ENCODE measurements around the gene F12.

F12 gene

GRCh38 chr5:177437623-177438022, 28.3 kb upstream of the F12 start:
- peaks cover 18 to 33% of the 10 kb centered on the region in 2 donors for H3K36me3 ChIP-seq (ENCODE audit: control insufficient read depth in 2 of 2, insufficient read depth in 2 of 2, low read length in 2 of 2)

DNA sequence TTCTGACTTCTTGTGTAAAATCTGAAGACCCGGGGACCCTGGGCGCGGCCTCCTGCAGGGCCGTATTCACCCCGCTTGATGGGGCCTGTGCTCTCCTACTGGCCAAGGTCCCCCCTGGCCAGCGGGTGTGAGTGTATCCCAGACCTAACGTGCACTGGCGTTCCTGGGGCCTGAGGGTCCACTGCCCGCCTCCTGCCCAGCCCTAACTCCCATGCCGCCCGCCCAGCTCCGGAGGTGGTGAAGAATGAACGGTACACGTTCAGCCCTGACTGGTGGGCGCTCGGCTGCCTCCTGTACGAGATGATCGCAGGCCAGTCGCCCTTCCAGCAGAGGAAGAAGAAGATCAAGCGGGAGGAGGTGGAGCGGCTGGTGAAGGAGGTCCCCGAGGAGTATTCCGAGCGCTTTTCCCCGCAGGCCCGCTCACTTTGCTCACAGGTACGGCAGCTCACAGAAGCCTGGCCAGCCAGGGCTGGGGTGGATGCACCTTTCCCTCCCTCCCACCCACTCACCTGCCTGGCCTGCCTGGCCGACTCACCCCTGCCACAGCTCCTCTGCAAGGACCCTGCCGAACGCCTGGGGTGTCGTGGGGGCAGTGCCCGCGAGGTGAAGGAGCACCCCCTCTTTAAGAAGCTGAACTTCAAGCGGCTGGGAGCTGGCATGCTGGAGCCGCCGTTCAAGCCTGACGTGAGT, 26.6 kb upstream of the F12 start:
- no peak overlapping the region for H3K9ac ChIP-seq (ENCODE audit: low read length in 2 of 2)
- peaks cover 18 to 40% of the 10 kb centered on the region in 2 donors for H3K36me3 ChIP-seq (ENCODE audit: control insufficient read depth in 2 of 2, insufficient read depth in 2 of 2, low read length in 2 of 2)
- H3K4me1 ChIP-seq (ENCODE audit: control insufficient read depth, insufficient read depth, low read length), result peaks cover 16% of the 10 kb centered on the region
- H3K27me3 ChIP-seq (ENCODE audit: control insufficient read depth in 1 of 2, insufficient read depth in 2 of 2, low read length in 2 of 2), result no peaks in the 10 kb centered on the region
- no peak overlapping the region for H3K4me3 ChIP-seq (ENCODE audit: low read length in 2 of 2)
- H3K27ac ChIP-seq (ENCODE audit: low read length), result no peak overlapping the region
- no peaks in the 10 kb centered on the region for H3K9me3 ChIP-seq (ENCODE audit: control insufficient read depth in 2 of 2, low read length in 2 of 2)

More at GRCh38 chr5:177437623-177438022, 28.3 kb upstream of the F12 start:
- Histone ChIP-seq H3K4me3 (ENCODE audit: low read length in 2 of 2) (no peak overlapping the region), H3K9me3 (ENCODE audit: control insufficient read depth in 2 of 2, low read length in 2 of 2) (no peaks in the 10 kb centered on the region), H3K27me3 (ENCODE audit: control insufficient read depth in 1 of 2, insufficient read depth in 2 of 2, low read length in 2 of 2) (no peaks in the 10 kb centered on the region), H3K9ac (ENCODE audit: low read length in 2 of 2) (no peak overlapping the region), H3K27ac (ENCODE audit: low read length) (no peak overlapping the region), H3K4me1 (ENCODE audit: control insufficient read depth, insufficient read depth, low read length) (peaks cover 3% of the 10 kb centered on the region)

DNA sequence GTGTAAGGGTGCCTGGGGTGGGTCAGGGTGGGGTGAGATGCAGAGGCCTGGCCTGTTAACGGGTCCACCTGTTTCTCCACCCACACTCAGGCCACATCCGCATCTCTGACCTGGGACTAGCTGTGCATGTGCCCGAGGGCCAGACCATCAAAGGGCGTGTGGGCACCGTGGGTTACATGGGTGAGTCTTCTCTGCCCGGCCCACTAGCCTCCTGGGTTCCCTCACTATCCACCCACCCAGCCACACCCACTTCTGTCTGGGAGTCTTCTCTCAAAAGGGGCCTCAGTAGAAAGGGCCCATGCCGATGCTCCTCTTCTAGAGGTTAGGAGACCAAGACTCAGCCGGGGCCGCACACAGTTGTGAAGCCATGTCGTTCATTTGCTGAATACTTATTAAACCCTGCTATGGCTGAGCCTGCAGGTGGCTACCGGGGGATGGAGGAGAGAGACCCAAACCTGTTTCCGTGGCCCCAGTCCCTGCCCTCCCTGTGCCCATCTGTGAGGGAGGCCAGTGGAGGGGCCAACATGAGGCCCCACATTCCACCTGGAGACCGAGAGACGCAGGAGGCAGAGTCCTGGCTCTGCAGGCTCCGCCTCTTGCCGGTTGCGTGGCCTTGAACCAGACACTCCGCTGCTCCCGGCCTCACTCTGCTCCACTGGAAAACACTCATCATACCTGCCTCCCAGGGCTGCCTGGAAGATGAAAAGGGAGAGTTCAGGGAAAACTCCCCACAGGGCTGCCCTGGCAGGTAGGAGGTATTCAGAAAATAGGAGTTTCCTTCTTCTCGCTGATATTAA, 25.8 kb upstream of the F12 start:
- no peaks in the 10 kb centered on the region for H3K9me3 ChIP-seq (ENCODE audit: control insufficient read depth in 2 of 2, low read length in 2 of 2)
- no peak overlapping the region for H3K4me3 ChIP-seq (ENCODE audit: low read length in 2 of 2)
- H3K4me1 ChIP-seq (ENCODE audit: control insufficient read depth, insufficient read depth, low read length), result peaks cover 20% of the 10 kb centered on the region
- no peaks in the 10 kb centered on the region for H3K27me3 ChIP-seq (ENCODE audit: control insufficient read depth in 1 of 2, insufficient read depth in 2 of 2, low read length in 2 of 2)
- H3K27ac ChIP-seq (ENCODE audit: low read length), result no peak overlapping the region
- H3K36me3 ChIP-seq (ENCODE audit: control insufficient read depth in 2 of 2, insufficient read depth in 2 of 2, low read length in 2 of 2), result peaks cover 18 to 40% of the 10 kb centered on the region in 2 donors
- no peak overlapping the region for H3K9ac ChIP-seq (ENCODE audit: low read length in 2 of 2)

DNA sequence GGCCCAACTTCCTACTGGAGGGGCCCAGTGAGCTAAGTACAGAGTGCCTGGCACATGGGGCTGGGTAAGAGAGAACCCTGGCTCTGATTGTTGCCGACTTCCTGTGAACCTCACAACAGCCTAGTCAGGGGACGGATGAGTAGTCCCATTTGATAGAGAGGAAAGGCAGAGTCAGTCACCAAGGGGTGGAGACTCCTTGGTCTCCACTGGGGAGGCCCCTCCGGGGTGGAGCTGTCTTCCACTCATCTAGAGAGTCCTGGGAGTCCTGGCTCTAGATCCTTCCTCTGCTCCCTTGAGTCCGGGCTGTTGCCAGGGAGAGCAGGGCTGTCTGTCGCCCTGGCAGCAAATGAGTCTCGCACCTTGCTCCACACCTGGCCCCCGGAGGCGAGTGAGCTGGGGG, 25.1 kb upstream of the F12 start:
- Histone ChIP-seq H3K36me3 (ENCODE audit: control insufficient read depth in 2 of 2, insufficient read depth in 2 of 2, low read length in 2 of 2) (peaks cover 18 to 39% of the 10 kb centered on the region in 2 donors), H3K4me3 (ENCODE audit: low read length in 2 of 2) (no peak overlapping the region), H3K4me1 (ENCODE audit: control insufficient read depth, insufficient read depth, low read length) (peaks cover 20% of the 10 kb centered on the region), H3K9me3 (ENCODE audit: control insufficient read depth in 2 of 2, low read length in 2 of 2) (no peaks in the 10 kb centered on the region), H3K27ac (ENCODE audit: low read length) (no peak overlapping the region), H3K9ac (ENCODE audit: low read length in 2 of 2) (no peak overlapping the region), H3K27me3 (ENCODE audit: control insufficient read depth in 1 of 2, insufficient read depth in 2 of 2, low read length in 2 of 2) (no peaks in the 10 kb centered on the region)

DNA sequence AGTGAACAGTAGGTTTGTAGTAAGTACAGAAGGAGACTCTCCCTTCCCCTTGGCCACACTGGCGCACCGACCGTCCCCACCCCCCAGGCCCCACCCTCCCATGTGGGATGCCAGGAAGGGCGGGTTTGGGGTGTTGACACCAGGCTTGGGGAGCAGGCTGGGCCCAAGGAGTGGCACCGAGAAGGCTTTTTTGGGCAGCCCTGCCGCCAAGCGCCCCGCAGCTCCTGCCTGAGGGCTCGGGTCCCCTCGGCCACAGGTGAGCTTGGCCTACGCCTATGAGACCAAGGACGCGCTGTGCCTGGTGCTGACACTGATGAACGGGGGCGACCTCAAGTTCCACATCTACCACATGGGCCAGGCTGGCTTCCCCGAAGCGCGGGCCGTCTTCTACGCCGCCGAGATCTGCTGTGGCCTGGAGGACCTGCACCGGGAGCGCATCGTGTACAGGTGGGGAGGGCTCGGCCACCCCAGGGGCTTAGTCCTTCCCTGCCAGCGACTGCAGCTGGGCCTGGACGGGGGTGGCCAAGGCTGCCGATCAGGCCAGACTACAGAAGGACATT, 24.4 kb upstream of the F12 start:
- peaks cover 23% of the 10 kb centered on the region for H3K4me1 ChIP-seq (ENCODE audit: control insufficient read depth, insufficient read depth, low read length)
- peaks cover 18 to 39% of the 10 kb centered on the region in 2 donors for H3K36me3 ChIP-seq (ENCODE audit: control insufficient read depth in 2 of 2, insufficient read depth in 2 of 2, low read length in 2 of 2)
- no peaks in the 10 kb centered on the region for H3K9me3 ChIP-seq (ENCODE audit: control insufficient read depth in 2 of 2, low read length in 2 of 2)
- H3K27ac ChIP-seq (ENCODE audit: low read length), result no peak overlapping the region
- no peak overlapping the region for H3K4me3 ChIP-seq (ENCODE audit: low read length in 2 of 2)
- no peaks in the 10 kb centered on the region for H3K27me3 ChIP-seq (ENCODE audit: control insufficient read depth in 1 of 2, insufficient read depth in 2 of 2, low read length in 2 of 2)
- H3K9ac ChIP-seq (ENCODE audit: low read length in 2 of 2), result no peak overlapping the region

GRCh38 chr5:177432839-177433657, 23.7 kb upstream of the F12 start:
- H3K9me3 ChIP-seq (ENCODE audit: control insufficient read depth in 2 of 2, low read length in 2 of 2), result no peaks in the 10 kb centered on the region
- H3K27ac ChIP-seq (ENCODE audit: low read length), result no peak overlapping the region
- peaks cover 18 to 33% of the 10 kb centered on the region in 2 donors for H3K36me3 ChIP-seq (ENCODE audit: control insufficient read depth in 2 of 2, insufficient read depth in 2 of 2, low read length in 2 of 2)
- H3K4me1 ChIP-seq (ENCODE audit: control insufficient read depth, insufficient read depth, low read length), result peaks cover 28% of the 10 kb centered on the region
- H3K4me3 ChIP-seq (ENCODE audit: low read length in 2 of 2), result no peak overlapping the region
- no peaks in the 10 kb centered on the region for H3K27me3 ChIP-seq (ENCODE audit: control insufficient read depth in 1 of 2, insufficient read depth in 2 of 2, low read length in 2 of 2)
- no peak overlapping the region for H3K9ac ChIP-seq (ENCODE audit: low read length in 2 of 2)

- Histone ChIP-seq H3K27ac (ENCODE audit: low read length) (no peak overlapping the region), H3K4me1 (ENCODE audit: control insufficient read depth, insufficient read depth, low read length) (peaks cover 36% of the 10 kb centered on the region), H3K36me3 (ENCODE audit: control insufficient read depth in 2 of 2, insufficient read depth in 2 of 2, low read length in 2 of 2) (peaks cover 18 to 28% of the 10 kb centered on the region in 2 donors), H3K4me3 (ENCODE audit: low read length in 2 of 2) (no peak overlapping the region), H3K9me3 (ENCODE audit: control insufficient read depth in 2 of 2, low read length in 2 of 2) (no peaks in the 10 kb centered on the region), H3K9ac (ENCODE audit: low read length in 2 of 2) (no peak overlapping the region), H3K27me3 (ENCODE audit: control insufficient read depth in 1 of 2, insufficient read depth in 2 of 2, low read length in 2 of 2) (no peaks in the 10 kb centered on the region)
Measured at GRCh38 chr5:177432143-177432838, 22.9 kb upstream of the F12 start.

DNA sequence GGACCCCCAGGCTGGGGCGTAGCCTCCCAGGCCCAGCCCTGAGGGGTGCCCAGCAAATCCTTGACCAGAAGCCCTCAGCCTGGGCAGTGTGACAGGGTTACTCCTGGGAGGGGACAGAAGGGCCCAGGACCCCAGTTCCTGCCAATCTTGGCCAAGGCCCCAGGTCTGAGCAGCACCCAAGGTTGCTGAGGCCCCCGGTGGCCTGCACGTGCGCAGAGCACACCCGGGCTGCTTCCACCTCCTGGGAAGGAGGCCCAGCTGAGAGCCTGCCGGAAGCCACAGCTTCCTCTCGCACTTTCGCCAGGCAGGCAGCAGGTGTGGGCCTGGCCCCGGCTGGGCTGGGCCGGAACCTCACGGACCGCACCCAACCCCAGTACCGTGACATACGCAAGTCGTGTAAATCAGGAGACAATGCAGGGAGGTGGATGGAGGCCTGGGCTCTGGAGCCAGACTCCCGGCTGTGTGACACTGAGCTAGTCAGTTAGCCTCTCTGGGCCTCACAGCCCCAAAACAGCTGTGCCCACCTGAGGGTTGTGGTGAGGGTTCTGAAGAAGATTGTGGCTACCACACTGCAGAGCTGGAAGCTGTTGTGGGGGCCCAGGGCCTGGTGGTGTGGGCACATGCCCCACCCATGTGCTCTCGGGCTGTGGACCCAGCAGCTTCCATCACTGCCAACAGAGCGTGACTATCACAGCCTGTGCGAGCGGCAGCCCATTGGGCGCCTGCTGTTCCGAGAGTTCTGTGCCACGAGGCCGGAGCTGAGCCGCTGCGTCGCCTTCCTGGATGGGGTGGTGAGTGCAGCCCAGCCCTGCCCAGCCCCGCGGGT, 22.2 kb upstream of the F12 start:
- Histone ChIP-seq H3K4me3 (ENCODE audit: low read length in 2 of 2) (no peak overlapping the region), H3K9me3 (ENCODE audit: control insufficient read depth in 2 of 2, low read length in 2 of 2) (no peaks in the 10 kb centered on the region), H3K4me1 (ENCODE audit: control insufficient read depth, insufficient read depth, low read length) (peaks cover 40% of the 10 kb centered on the region), H3K36me3 (ENCODE audit: control insufficient read depth in 2 of 2, insufficient read depth in 2 of 2, low read length in 2 of 2) (peaks cover 18 to 26% of the 10 kb centered on the region in 2 donors), H3K27me3 (ENCODE audit: control insufficient read depth in 1 of 2, insufficient read depth in 2 of 2, low read length in 2 of 2) (no peaks in the 10 kb centered on the region), H3K27ac (ENCODE audit: low read length) (no peak overlapping the region), H3K9ac (ENCODE audit: low read length in 2 of 2) (no peak overlapping the region)

GRCh38 chr5:177430972-177431316, 21.6 kb upstream of the F12 start:
- H3K9ac ChIP-seq (ENCODE audit: low read length in 2 of 2), result no peak overlapping the region
- no peak overlapping the region for H3K27ac ChIP-seq (ENCODE audit: low read length)
- H3K9me3 ChIP-seq (ENCODE audit: control insufficient read depth in 2 of 2, low read length in 2 of 2), result no peaks in the 10 kb centered on the region
- no peak overlapping the region for H3K4me3 ChIP-seq (ENCODE audit: low read length in 2 of 2)
- H3K4me1 ChIP-seq (ENCODE audit: control insufficient read depth, insufficient read depth, low read length), result peaks cover 42% of the 10 kb centered on the region
- H3K27me3 ChIP-seq (ENCODE audit: control insufficient read depth in 1 of 2, insufficient read depth in 2 of 2, low read length in 2 of 2), result no peaks in the 10 kb centered on the region
- H3K36me3 ChIP-seq (ENCODE audit: control insufficient read depth in 2 of 2, insufficient read depth in 2 of 2, low read length in 2 of 2), result peaks cover 18 to 25% of the 10 kb centered on the region in 2 donors
